ENCODE measurements around the gene ZNF892.
"Not testable (repeated sequence)": the region's sequence is repeated elsewhere in the genome, so short reads cannot be mapped to it uniquely, and the experiment has no call there.

The ZNF892 gene

GRCh38 chr2:95225658-95226057 is 18.3 kb downstream of the ZNF892 start:
- H3K4me1 ChIP-seq (ENCODE audit: control insufficient read depth, insufficient read depth, low read length), result no peaks in the 10 kb centered on the region
- no peaks in the 10 kb centered on the region for H3K9me3 ChIP-seq (ENCODE audit: control insufficient read depth, low read length)
- no peak overlapping the region for H3K27ac ChIP-seq (ENCODE audit: insufficient read depth, low read depth, low read length, poor library complexity, severe bottlenecking)
- H3K4me3 ChIP-seq (ENCODE audit: insufficient read depth, low read depth, low read length), result no peak overlapping the region
- no peaks in the 10 kb centered on the region for H3K27me3 ChIP-seq (ENCODE audit: control insufficient read depth, insufficient read depth, low read length, poor library complexity, severe bottlenecking)
- peaks cover 9% of the 10 kb centered on the region for H3K36me3 ChIP-seq (ENCODE audit: control insufficient read depth, insufficient read depth, low read length)

GRCh38 chr2:95231723-95232122 is 24.4 kb downstream of the ZNF892 start:
- H3K9me3 ChIP-seq (ENCODE audit: control insufficient read depth, low read length), result no peaks in the 10 kb centered on the region
- no peaks in the 10 kb centered on the region for H3K4me1 ChIP-seq (ENCODE audit: control insufficient read depth, insufficient read depth, low read length)
- H3K27ac ChIP-seq (ENCODE audit: insufficient read depth, low read depth, low read length, poor library complexity, severe bottlenecking), result no peak overlapping the region
- 53 to 60% methylated on average over 3 of the region's 3 CpGs for WGBS, 2 experiments
- no peaks in the 10 kb centered on the region for H3K27me3 ChIP-seq (ENCODE audit: control insufficient read depth, insufficient read depth, low read length, poor library complexity, severe bottlenecking)
- no peaks in the 10 kb centered on the region for H3K36me3 ChIP-seq (ENCODE audit: control insufficient read depth, insufficient read depth, low read length)
- H3K4me3 ChIP-seq (ENCODE audit: insufficient read depth, low read depth, low read length), result no peak overlapping the region

GRCh38 chr2:95232232-95232631 is 24.9 kb downstream of the ZNF892 start:
- Histone ChIP-seq H3K27me3 (ENCODE audit: control insufficient read depth, insufficient read depth, low read length, poor library complexity, severe bottlenecking) (no peaks in the 10 kb centered on the region), H3K4me1 (ENCODE audit: control insufficient read depth, insufficient read depth, low read length) (no peaks in the 10 kb centered on the region), H3K9me3 (ENCODE audit: control insufficient read depth, low read length) (no peaks in the 10 kb centered on the region), H3K36me3 (ENCODE audit: control insufficient read depth, insufficient read depth, low read length) (no peaks in the 10 kb centered on the region), H3K27ac (ENCODE audit: insufficient read depth, low read depth, low read length, poor library complexity, severe bottlenecking) (no peak overlapping the region), H3K4me3 (ENCODE audit: insufficient read depth, low read depth, low read length) (no peak overlapping the region)
- 75 to 100% methylated on average over 1 of the region's 1 CpG for WGBS, 2 experiments

- H3K27ac ChIP-seq (ENCODE audit: insufficient read depth, low read depth, low read length, poor library complexity, severe bottlenecking), result no peak overlapping the region
- no peaks in the 10 kb centered on the region for H3K27me3 ChIP-seq (ENCODE audit: control insufficient read depth, insufficient read depth, low read length, poor library complexity, severe bottlenecking)
- WGBS, 2 experiments, result 90 to 93% methylated on average over 5 of the region's 5 CpGs
- no peaks in the 10 kb centered on the region for H3K4me1 ChIP-seq (ENCODE audit: control insufficient read depth, insufficient read depth, low read length)
- no peaks in the 10 kb centered on the region for H3K9me3 ChIP-seq (ENCODE audit: control insufficient read depth, low read length)
- H3K36me3 ChIP-seq (ENCODE audit: control insufficient read depth, insufficient read depth, low read length), result no peaks in the 10 kb centered on the region
- H3K4me3 ChIP-seq (ENCODE audit: insufficient read depth, low read depth, low read length), result no peak overlapping the region
Observed at GRCh38 chr2:95234286-95234785, 27.0 kb downstream of the ZNF892 start.

GRCh38 chr2:95234816-95235215 is 27.5 kb downstream of the ZNF892 start:
- Histone ChIP-seq H3K4me3 (ENCODE audit: insufficient read depth, low read depth, low read length) (no peak overlapping the region), H3K36me3 (ENCODE audit: control insufficient read depth, insufficient read depth, low read length) (no peaks in the 10 kb centered on the region), H3K9me3 (ENCODE audit: control insufficient read depth, low read length) (no peaks in the 10 kb centered on the region), H3K27ac (ENCODE audit: insufficient read depth, low read depth, low read length, poor library complexity, severe bottlenecking) (no peak overlapping the region), H3K4me1 (ENCODE audit: control insufficient read depth, insufficient read depth, low read length) (no peaks in the 10 kb centered on the region), H3K27me3 (ENCODE audit: control insufficient read depth, insufficient read depth, low read length, poor library complexity, severe bottlenecking) (no peaks in the 10 kb centered on the region)
- 92% methylated on average over 3 of the region's 3 CpGs for WGBS, 2 experiments

- Histone ChIP-seq H3K4me1 (ENCODE audit: control insufficient read depth, insufficient read depth, low read length) (no peaks in the 10 kb centered on the region), H3K27me3 (ENCODE audit: control insufficient read depth, insufficient read depth, low read length, poor library complexity, severe bottlenecking) (no peaks in the 10 kb centered on the region), H3K4me3 (ENCODE audit: insufficient read depth, low read depth, low read length) (no peak overlapping the region), H3K27ac (ENCODE audit: insufficient read depth, low read depth, low read length, poor library complexity, severe bottlenecking) (no peak overlapping the region), H3K36me3 (ENCODE audit: control insufficient read depth, insufficient read depth, low read length) (no peaks in the 10 kb centered on the region), H3K9me3 (ENCODE audit: control insufficient read depth, low read length) (peaks cover 4% of the 10 kb centered on the region)
Observed at GRCh38 chr2:95238131-95238530, 30.8 kb downstream of the ZNF892 start.

GRCh38 chr2:95240091-95240490 is 32.8 kb downstream of the ZNF892 start:
- 92 to 93% methylated on average over 5 of the region's 5 CpGs for WGBS, 2 experiments
- Histone ChIP-seq H3K4me1 (ENCODE audit: control insufficient read depth, insufficient read depth, low read length) (no peaks in the 10 kb centered on the region), H3K4me3 (ENCODE audit: insufficient read depth, low read depth, low read length) (no peak overlapping the region), H3K27ac (ENCODE audit: insufficient read depth, low read depth, low read length, poor library complexity, severe bottlenecking) (no peak overlapping the region), H3K36me3 (ENCODE audit: control insufficient read depth, insufficient read depth, low read length) (no peaks in the 10 kb centered on the region), H3K27me3 (ENCODE audit: control insufficient read depth, insufficient read depth, low read length, poor library complexity, severe bottlenecking) (no peaks in the 10 kb centered on the region), H3K9me3 (ENCODE audit: control insufficient read depth, low read length) (peaks cover 4% of the 10 kb centered on the region)

GRCh38 chr2:95240556-95240955 is 33.2 kb downstream of the ZNF892 start:
- peaks cover 4% of the 10 kb centered on the region for H3K9me3 ChIP-seq (ENCODE audit: control insufficient read depth, low read length)
- no peak overlapping the region for H3K4me3 ChIP-seq (ENCODE audit: insufficient read depth, low read depth, low read length)
- no peaks in the 10 kb centered on the region for H3K27me3 ChIP-seq (ENCODE audit: control insufficient read depth, insufficient read depth, low read length, poor library complexity, severe bottlenecking)
- 94% methylated on average over 5 of the region's 5 CpGs for WGBS, 2 experiments
- H3K4me1 ChIP-seq (ENCODE audit: control insufficient read depth, insufficient read depth, low read length), result no peaks in the 10 kb centered on the region
- no peak overlapping the region for H3K27ac ChIP-seq (ENCODE audit: insufficient read depth, low read depth, low read length, poor library complexity, severe bottlenecking)
- no peaks in the 10 kb centered on the region for H3K36me3 ChIP-seq (ENCODE audit: control insufficient read depth, insufficient read depth, low read length)

- not testable (repeated sequence) for H3K4me1 ChIP-seq (ENCODE audit: control insufficient read depth, insufficient read depth, low read length); H3K4me3 ChIP-seq (ENCODE audit: insufficient read depth, low read depth, low read length); H3K9me3 ChIP-seq (ENCODE audit: control insufficient read depth, low read length); H3K36me3 ChIP-seq (ENCODE audit: control insufficient read depth, insufficient read depth, low read length); H3K27me3 ChIP-seq (ENCODE audit: control insufficient read depth, insufficient read depth, low read length, poor library complexity, severe bottlenecking); H3K27ac ChIP-seq (ENCODE audit: insufficient read depth, low read depth, low read length, poor library complexity, severe bottlenecking)
- 80 to 88% methylated on average over 1 of the region's 1 CpG for WGBS, 2 experiments
Observed at GRCh38 chr2:95242084-95242483, 34.8 kb downstream of the ZNF892 start.
